ENCODE data around the gene DSCAML1. TPM values are rescaled to one million over a fixed set of nuclear protein-coding genes. Genes with fewer than 3 reads are reported as not detected.

Gene DSCAML1
- total and polyA plus RNA-seq, 2 of the 8 experiments (the other 6 are each of a cell fraction or from before 2014, with no cell fraction given): 0.19 to 0.24 TPM

DNA sequence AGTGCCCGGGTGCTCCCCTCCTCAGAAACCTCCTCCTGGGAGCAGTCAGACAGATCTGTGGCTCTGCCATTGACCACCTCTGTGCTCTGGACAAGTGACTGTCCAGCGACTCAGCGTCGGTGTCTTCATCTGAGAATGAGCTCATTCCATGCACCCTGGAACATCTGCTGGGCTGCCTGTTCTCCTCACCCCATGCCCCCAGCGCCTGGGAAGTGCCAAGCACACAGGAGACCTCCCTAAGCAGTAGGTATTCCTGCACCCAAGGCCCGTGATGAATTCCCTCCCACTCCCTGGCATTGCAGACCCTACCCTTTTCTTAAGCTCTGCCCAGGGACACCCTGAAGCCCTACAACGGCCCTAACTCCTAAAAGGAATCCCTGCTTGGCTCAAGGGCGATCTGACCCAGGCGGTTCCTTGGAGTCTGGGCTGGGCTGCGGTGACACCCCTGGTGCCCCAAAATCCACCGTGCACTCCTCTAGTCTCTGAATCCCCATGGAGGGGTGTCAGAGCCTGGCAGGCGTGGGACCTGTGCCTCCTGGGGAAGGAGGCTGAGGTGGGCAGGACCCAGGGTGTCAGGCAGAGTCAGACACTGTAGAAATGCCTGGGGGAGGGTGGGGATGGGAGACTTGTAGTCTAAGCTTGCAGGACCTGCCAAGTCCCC is 377.4 kb downstream of the DSCAML1 start:
- no peak overlapping the region for H2BK120ac ChIP-seq (replicated peaks; ENCODE audit: low read depth, low read length)
- no peak overlapping the region for H3K4ac ChIP-seq (replicated peaks; ENCODE audit: insufficient read length, low read depth, low read length)
- no peaks in the 10 kb centered on the region for H4K20me1 ChIP-seq (replicated peaks in 1 of 2; ENCODE audit: control insufficient read depth in 1 of 2, insufficient read depth in 2 of 2, low read length in 2 of 2)
- H2BK20ac ChIP-seq (ENCODE audit: low read length): no peak overlapping the region
- H3K4me2 ChIP-seq (ENCODE audit: insufficient read depth in 1 of 2, low read depth in 2 of 2, low read length in 2 of 2): no peak overlapping the region
- no peaks in the 10 kb centered on the region for H3K9me3 ChIP-seq (ENCODE audit: insufficient read depth in 2 of 2, low read depth in 1 of 2, low read length in 1 of 2)
- no peaks in the 10 kb centered on the region for H3K23me2 ChIP-seq (ENCODE audit: low read depth, low read length)
- H3K27ac ChIP-seq (ENCODE audit: low read depth, low read length): no peak overlapping the region
- H3K56ac ChIP-seq (replicated peaks; ENCODE audit: insufficient read length, low read depth, low read length): no peak overlapping the region
- no peak for DNase-seq (ENCODE audit: low read depth in 1 of 2, low spot score in 2 of 2)
- H2BK5ac ChIP-seq (ENCODE audit: low read depth, low read length): no peak overlapping the region
- FAIRE-seq: no peak
- 79% methylated on average over 12 of the region's 12 CpGs; no CpG with 5 or more reads in 1 of the 2 experiments for WGBS, 2 experiments (ENCODE audit: extremely low coverage in 1 of 2, insufficient coverage in 1 of 2, insufficient read length in 1 of 2, insufficient replicate concordance in 2 of 2, low coverage in 1 of 2, low lambda C conversion rate in 2 of 2, missing lambda C conversion rate in 1 of 2)
- H3K18ac ChIP-seq (ENCODE audit: extremely low read depth, low read length): no peak overlapping the region
- H2AK5ac ChIP-seq (ENCODE audit: low read depth, low read length): no peak overlapping the region
- no peak overlapping the region for H2BK15ac ChIP-seq (ENCODE audit: low read length)
- H4K8ac ChIP-seq (ENCODE audit: extremely low read depth, insufficient read depth, low read length): no peak overlapping the region
- H3K23ac ChIP-seq (ENCODE audit: insufficient read length): no peak overlapping the region
- no peak overlapping the region for H3K9ac ChIP-seq (replicated peaks in 1 of 4; ENCODE audit: extremely low read depth in 1 of 4, low read depth in 3 of 4, low read length in 3 of 4)
- no peaks in the 10 kb centered on the region for H3K27me3 ChIP-seq (replicated peaks in 1 of 4; ENCODE audit: control insufficient read depth in 3 of 4, extremely low read depth in 1 of 4, insufficient read depth in 3 of 4, low read length in 3 of 4)
- ChIA-PET POLR2A (ENCODE audit: partially characterized antibody) (interaction anchor here (0.6 to 0.8 kb wide), 3 partner anchors 9 to 166 kb away, joined by 3 to 5 read pairs (median 4); no protein-coding TSS in a partner anchor), CTCF (ENCODE audit: partially characterized antibody) (interaction anchor here (0.8 to 2.4 kb wide), 5 partner anchors 10 to 397 kb away, joined by 3 to 11 read pairs (median 5); no protein-coding TSS in a partner anchor)
- no peaks in the 10 kb centered on the region for H3K79me2 ChIP-seq (ENCODE audit: control insufficient read depth in 1 of 2, insufficient read depth in 2 of 2, low read length in 2 of 2)
- no peaks in the 10 kb centered on the region for H3K4me1 ChIP-seq (replicated peaks in 1 of 4; ENCODE audit: control insufficient read depth in 3 of 4, insufficient read depth in 4 of 4, low read length in 3 of 4)
- H3K4me3 ChIP-seq (ENCODE audit: extremely low read depth in 1 of 4, insufficient read depth in 2 of 4, low read depth in 3 of 4, low read length in 4 of 4): no peak overlapping the region
- H3K79me1 ChIP-seq (ENCODE audit: low read depth, low read length): no peaks in the 10 kb centered on the region
- no peak overlapping the region for H4K91ac ChIP-seq (replicated peaks; ENCODE audit: insufficient read length, low read length)
- H2BK12ac ChIP-seq (ENCODE audit: low read depth, low read length): no peak overlapping the region
- H3K14ac ChIP-seq (ENCODE audit: insufficient read length): no peak overlapping the region
- no peak overlapping the region for H4K5ac ChIP-seq (ENCODE audit: insufficient read length, low read depth, low read length)
- no peaks in the 10 kb centered on the region for H3K36me3 ChIP-seq (ENCODE audit: control insufficient read depth in 2 of 4, insufficient read depth in 4 of 4, low read length in 3 of 4)
- no peak overlapping the region for H2AFZ ChIP-seq (ENCODE audit: low read length)
- TF ChIP-seq CTBP2 (IDR thresholded peaks at IDR 0.05; ENCODE audit: borderline replicate concordance, insufficient read depth, insufficient read length, low read length) (no peak), TAF1 (IDR thresholded peaks at IDR 0.05; ENCODE audit: low read depth, low read length) (no peak), EGR1 (IDR thresholded peaks at IDR 0.05; ENCODE audit: borderline replicate concordance, low read depth, low read length) (no peak), HDAC2 (IDR thresholded peaks at IDR 0.05; ENCODE audit: borderline replicate concordance in 1 of 2, low read depth in 2 of 2, low read length in 2 of 2) (no peak), JUN (IDR thresholded peaks at IDR 0.05; ENCODE audit: low read depth, low read length) (no peak), NANOG (IDR thresholded peaks at IDR 0.05; ENCODE audit: insufficient read depth, low read depth, low read length, poor library complexity, severe bottlenecking) (no peak), SUZ12 (IDR thresholded peaks at IDR 0.05; ENCODE audit: low read length) (no peak), CHD1 (IDR thresholded peaks at IDR 0.05; ENCODE audit: low read depth, low read length) (no peak), KDM5A (IDR thresholded peaks at IDR 0.05; ENCODE audit: low read length) (no peak), BACH1 (IDR thresholded peaks at IDR 0.05; ENCODE audit: low read length) (no peak), SRF (IDR thresholded peaks at IDR 0.05; ENCODE audit: low read depth, low read length) (no peak)
- TF ChIP-seq, protein P1, sequence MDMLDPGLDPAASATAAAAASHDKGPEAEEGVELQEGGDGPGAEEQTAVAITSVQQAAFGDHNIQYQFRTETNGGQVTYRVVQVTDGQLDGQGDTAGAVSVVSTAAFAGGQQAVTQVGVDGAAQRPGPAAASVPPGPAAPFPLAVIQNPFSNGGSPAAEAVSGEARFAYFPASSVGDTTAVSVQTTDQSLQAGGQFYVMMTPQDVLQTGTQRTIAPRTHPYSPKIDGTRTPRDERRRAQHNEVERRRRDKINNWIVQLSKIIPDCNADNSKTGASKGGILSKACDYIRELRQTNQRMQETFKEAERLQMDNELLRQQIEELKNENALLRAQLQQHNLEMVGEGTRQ (IDR thresholded peaks at IDR 0.05; ENCODE audit: low read length): no peak

Data from H1 (cell line).